ENCODE results near the gene FRZB.
"Not testable (repeated sequence)": the region's sequence is repeated elsewhere in the genome, so short reads cannot be mapped to it uniquely, and the experiment has no call there.

DNA sequence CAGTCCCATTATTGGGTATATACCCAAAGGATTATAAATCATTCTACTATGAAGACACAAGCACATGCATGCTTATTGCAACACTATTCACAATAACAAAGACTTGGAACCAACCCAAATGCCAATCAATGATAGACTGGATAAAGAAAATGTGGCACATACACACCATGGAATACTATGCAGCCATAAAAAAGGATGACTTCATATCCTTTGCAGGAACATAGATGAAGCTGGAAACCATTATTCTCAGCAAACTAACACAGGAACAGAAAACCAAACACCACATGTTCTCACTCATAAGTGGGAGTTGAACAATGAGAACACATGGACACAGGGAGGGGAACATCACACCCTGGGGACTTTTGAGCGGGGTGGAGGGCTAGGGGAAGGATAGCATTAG, 13.7 kb upstream of the FRZB start:
- TF ChIP-seq, protein P1, sequence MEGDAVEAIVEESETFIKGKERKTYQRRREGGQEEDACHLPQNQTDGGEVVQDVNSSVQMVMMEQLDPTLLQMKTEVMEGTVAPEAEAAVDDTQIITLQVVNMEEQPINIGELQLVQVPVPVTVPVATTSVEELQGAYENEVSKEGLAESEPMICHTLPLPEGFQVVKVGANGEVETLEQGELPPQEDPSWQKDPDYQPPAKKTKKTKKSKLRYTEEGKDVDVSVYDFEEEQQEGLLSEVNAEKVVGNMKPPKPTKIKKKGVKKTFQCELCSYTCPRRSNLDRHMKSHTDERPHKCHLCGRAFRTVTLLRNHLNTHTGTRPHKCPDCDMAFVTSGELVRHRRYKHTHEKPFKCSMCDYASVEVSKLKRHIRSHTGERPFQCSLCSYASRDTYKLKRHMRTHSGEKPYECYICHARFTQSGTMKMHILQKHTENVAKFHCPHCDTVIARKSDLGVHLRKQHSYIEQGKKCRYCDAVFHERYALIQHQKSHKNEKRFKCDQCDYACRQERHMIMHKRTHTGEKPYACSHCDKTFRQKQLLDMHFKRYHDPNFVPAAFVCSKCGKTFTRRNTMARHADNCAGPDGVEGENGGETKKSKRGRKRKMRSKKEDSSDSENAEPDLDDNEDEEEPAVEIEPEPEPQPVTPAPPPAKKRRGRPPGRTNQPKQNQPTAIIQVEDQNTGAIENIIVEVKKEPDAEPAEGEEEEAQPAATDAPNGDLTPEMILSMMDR (IDR thresholded peaks at IDR 0.05; ENCODE audit: low read length), result not testable (repeated sequence)
- not testable (repeated sequence) for TF ChIP-seq EZH2 (IDR thresholded peaks at IDR 0.05; ENCODE audit: borderline replicate concordance, low read length)

Measured in OCI-LY1 (cell line).